Panc1 (cell line): Measurements from ENCODE around the gene NAALAD2. TPM values are rescaled to one million over a fixed set of nuclear protein-coding genes. Genes with fewer than 3 reads are reported as not detected.

Source experiments
- ATAC-seq: fragments of 200-7000 bp; cut with Tn5 transposase; 2 replicates; pipeline ENCODE4 v1.9.1; 2020; ENCODE audit warnings: mild to moderate bottlenecking, moderate library complexity
- BruUV-seq: library from RNA; stranded (reverse); fragments of 400-500 nt; replicated peaks from 2 replicates; lab custom pipeline; 2021; lab: Mats Ljungman, UMichigan
- CTCF ChIA-PET: fragments of 300-600 bp; sonication (Branson Sonifier 250); formaldehyde crosslinking; loops from one replicate; lab custom pipeline; 2022; ENCODE audit warnings: antibody characterized with exemption; lab: Charles Lee
- POLR2A ChIA-PET: fragments of 300-600 bp; sonication (Branson Sonifier 250); formaldehyde crosslinking; loops from one replicate; lab custom pipeline; 2022; ENCODE audit warnings: antibody characterized with exemption; lab: Charles Lee
- DNase-seq: peaks from one replicate; pipeline ENCODE4 v3.0.0-alpha.2; 2010; ENCODE audit warnings: low read depth, low spot score
- H3K27ac ChIP-seq: 2 replicates; pipeline ENCODE4 v1.5.1; 2011; ENCODE audit warnings: mild to moderate bottlenecking, low read length, inconsistent platforms
- H3K27me3 ChIP-seq: fragments of 200-500 bp; sonication (Bioruptor generic); 2 replicates; pipeline ENCODE4 v1.6.0; 2014; ENCODE audit warnings: low read length, inconsistent platforms; ENCODE audit not compliant: control insufficient read depth, insufficient read depth
- H3K36me3 ChIP-seq: fragments of 200-500 bp; sonication (Bioruptor generic); 2 replicates; pipeline ENCODE4 v1.5.1; 2014; ENCODE audit warnings: inconsistent platforms, mild to moderate bottlenecking, low read length, moderate library complexity; ENCODE audit not compliant: control insufficient read depth, insufficient read depth
- H3K4me1 ChIP-seq: 2 replicates; pipeline ENCODE4 v1.5.1; 2011; ENCODE audit warnings: inconsistent platforms, mild to moderate bottlenecking, low read length, moderate library complexity; ENCODE audit not compliant: control insufficient read depth, insufficient read depth
- H3K4me3 ChIP-seq, 2 experiments: 2 replicates each; pipeline ENCODE4 v1.5.1; 2011 to 2012; ENCODE audit warnings: low read depth in 2 of 2, low read length in 2 of 2, mild to moderate bottlenecking in 2 of 2, inconsistent platforms in 1 of 2, moderate library complexity in 1 of 2
- H3K9me3 ChIP-seq: fragments of 200-500 bp; sonication (Bioruptor generic); 2 replicates; pipeline ENCODE4 v1.5.1; 2014; ENCODE audit warnings: low read depth, mild to moderate bottlenecking, inconsistent platforms, low read length, moderate library complexity; ENCODE audit not compliant: control insufficient read depth, insufficient read depth
- CTCF ChIP-seq: fragments of 450-650 bp; IDR thresholded peaks from 2 replicates; pipeline ENCODE4 v1.5.1; 2017; ENCODE audit warnings: mild to moderate bottlenecking
- POLR2AphosphoS5 ChIP-seq: IDR thresholded peaks from 2 replicates; pipeline ENCODE4 v1.6.1; 2012; ENCODE audit warnings: mild to moderate bottlenecking, low read depth, low read length, moderate library complexity
- SIN3A ChIP-seq: IDR thresholded peaks from 2 replicates; pipeline ENCODE4 v1.6.1; 2012; ENCODE audit warnings: low read depth, mild to moderate bottlenecking, low read length, moderate library complexity, borderline replicate concordance; ENCODE audit not compliant: insufficient read depth
- TCF7L2 ChIP-seq: IDR thresholded peaks from 2 replicates; pipeline ENCODE4 v1.6.1; 2011; ENCODE audit warnings: mild to moderate bottlenecking, low read depth, low read length, inconsistent platforms
- in situ Hi-C: cut with HindIII; loops from 2 replicates; pipeline ENCODE4 v1.10.0; 2016; ENCODE audit warnings: low sequenced_read_pairs, low pct_unique_long_range_greater_than_20kb
- intact Hi-C: fragments of 100-400 bp; cut with micrococcal nuclease; formaldehyde crosslinking; loops from one replicate; pipeline ENCODE4 v1.10.0; 2022; ENCODE audit not compliant: unreplicated experiment
- total RNA-seq: library from RNA; stranded (reverse); gene quantifications from one replicate; pipeline ENCODE4 v1.2.1, GENCODE V29; 2021; ENCODE audit not compliant: unreplicated experiment
- TF ChIP-seq, protein P1 (sequence below), 2 experiments: IDR thresholded peaks; 2 replicates each; pipeline ENCODE4 v1.6.1; 2011 to 2012; ENCODE audit warnings: low read depth in 2 of 2, control low read depth in 1 of 2, low read length in 1 of 2, mild to moderate bottlenecking in 1 of 2, moderate library complexity in 1 of 2; ENCODE audit not compliant: insufficient read depth in 1 of 2

Gene NAALAD2
- total RNA-seq, 1 experiment from 2014 or later = not detected

GRCh38 chr11:90179923-90180322 is 45.5 kb downstream of the NAALAD2 start:
- Histone ChIP-seq H3K9me3 (no peaks in the 10 kb centered on the region), H3K4me3 (no peak overlapping the region), H3K36me3 (no peaks in the 10 kb centered on the region), H3K27me3 (no peaks in the 10 kb centered on the region), H3K27ac (no peak overlapping the region), H3K4me1 (no peaks in the 10 kb centered on the region)
- no peak for ATAC-seq
- ChIA-PET CTCF (no interaction called here), POLR2A (no interaction called here)
- no TSS peak for BruUV-seq
- intact Hi-C loops = no loop called here
- no peak for DNase-seq
- in situ Hi-C loops = no loop called here
- TF ChIP-seq TCF7L2 = no peak
- TF ChIP-seq SIN3A = no peak
- TF ChIP-seq, protein P1, sequence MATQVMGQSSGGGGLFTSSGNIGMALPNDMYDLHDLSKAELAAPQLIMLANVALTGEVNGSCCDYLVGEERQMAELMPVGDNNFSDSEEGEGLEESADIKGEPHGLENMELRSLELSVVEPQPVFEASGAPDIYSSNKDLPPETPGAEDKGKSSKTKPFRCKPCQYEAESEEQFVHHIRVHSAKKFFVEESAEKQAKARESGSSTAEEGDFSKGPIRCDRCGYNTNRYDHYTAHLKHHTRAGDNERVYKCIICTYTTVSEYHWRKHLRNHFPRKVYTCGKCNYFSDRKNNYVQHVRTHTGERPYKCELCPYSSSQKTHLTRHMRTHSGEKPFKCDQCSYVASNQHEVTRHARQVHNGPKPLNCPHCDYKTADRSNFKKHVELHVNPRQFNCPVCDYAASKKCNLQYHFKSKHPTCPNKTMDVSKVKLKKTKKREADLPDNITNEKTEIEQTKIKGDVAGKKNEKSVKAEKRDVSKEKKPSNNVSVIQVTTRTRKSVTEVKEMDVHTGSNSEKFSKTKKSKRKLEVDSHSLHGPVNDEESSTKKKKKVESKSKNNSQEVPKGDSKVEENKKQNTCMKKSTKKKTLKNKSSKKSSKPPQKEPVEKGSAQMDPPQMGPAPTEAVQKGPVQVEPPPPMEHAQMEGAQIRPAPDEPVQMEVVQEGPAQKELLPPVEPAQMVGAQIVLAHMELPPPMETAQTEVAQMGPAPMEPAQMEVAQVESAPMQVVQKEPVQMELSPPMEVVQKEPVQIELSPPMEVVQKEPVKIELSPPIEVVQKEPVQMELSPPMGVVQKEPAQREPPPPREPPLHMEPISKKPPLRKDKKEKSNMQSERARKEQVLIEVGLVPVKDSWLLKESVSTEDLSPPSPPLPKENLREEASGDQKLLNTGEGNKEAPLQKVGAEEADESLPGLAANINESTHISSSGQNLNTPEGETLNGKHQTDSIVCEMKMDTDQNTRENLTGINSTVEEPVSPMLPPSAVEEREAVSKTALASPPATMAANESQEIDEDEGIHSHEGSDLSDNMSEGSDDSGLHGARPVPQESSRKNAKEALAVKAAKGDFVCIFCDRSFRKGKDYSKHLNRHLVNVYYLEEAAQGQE (IDR thresholded peaks at IDR 0.05; ENCODE audit: insufficient read depth in 1 of 2, low read depth in 2 of 2, low read length in 1 of 2) = no peak
- TF ChIP-seq CTCF = no peak
- no peak for TF ChIP-seq POLR2AphosphoS5

GRCh38 chr11:90187839-90188238 is 53.4 kb downstream of the NAALAD2 start:
- CTCF ChIA-PET = no interaction called here
- POLR2A ChIA-PET = no interaction called here
- DNase-seq (no peak), ATAC-seq (no peak)
- BruUV-seq = no TSS peak
- TF ChIP-seq POLR2AphosphoS5 (no peak), CTCF (no peak), TCF7L2 (no peak), SIN3A (no peak)
- TF ChIP-seq, protein P1 (IDR thresholded peaks at IDR 0.05; ENCODE audit: insufficient read depth in 1 of 2, low read depth in 2 of 2, low read length in 1 of 2) = no peak
- intact Hi-C loops = no loop called here
- in situ Hi-C loops = no loop called here
- H3K27me3 ChIP-seq = no peaks in the 10 kb centered on the region
- no peak overlapping the region for H3K27ac ChIP-seq
- H3K36me3 ChIP-seq = no peaks in the 10 kb centered on the region; the same call in 1 of the 2 replicates
- H3K4me3 ChIP-seq = no peak overlapping the region
- no peaks in the 10 kb centered on the region for H3K9me3 ChIP-seq
- H3K4me1 ChIP-seq = no peaks in the 10 kb centered on the region
